Measurements from ENCODE around the gene ARHGEF2. TPM values are rescaled to one million over a fixed set of nuclear protein-coding genes. Genes with fewer than 3 reads are reported as not detected.
A peak's percentile ranks its signal among the peaks of the same experiment; 100 is the strongest.
"Not testable (repeated sequence)": the region's sequence is repeated elsewhere in the genome, so short reads cannot be mapped to it uniquely, and the experiment has no call there.

ARHGEF2 gene
- polyA plus RNA-seq, 3 donors: 10.0 to 67.3 (median 60.8) TPM

DNA sequence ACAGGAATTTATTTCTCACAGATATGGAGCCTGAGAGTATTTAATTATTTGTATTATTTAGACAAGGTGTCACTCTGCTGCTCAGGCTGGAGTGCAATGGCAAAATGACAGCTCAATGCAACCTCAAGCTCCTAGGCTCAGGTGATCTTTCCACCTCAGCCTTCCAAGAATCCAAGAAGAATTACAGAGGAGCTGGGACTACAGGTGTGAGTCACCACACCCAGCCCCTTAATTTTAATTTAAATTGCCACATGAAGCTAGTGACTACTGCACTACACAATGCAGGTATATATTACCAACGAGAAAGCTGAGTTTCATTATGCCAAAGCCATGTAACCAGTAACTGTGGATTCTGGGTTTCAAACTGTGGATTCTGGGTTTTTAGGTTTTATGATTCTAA, 46.3 kb downstream of the ARHGEF2 start:
- H3K27ac ChIP-seq (ENCODE audit: low read depth, low read length): no peak overlapping the region
- 38 to 60% (median 47%) methylated on average over 1 of the region's 1 CpG for WGBS, 3 donors

GRCh38 chr1:155931332-155932038, 46.9 kb downstream of the ARHGEF2 start:
- no peak overlapping the region for H3K27ac ChIP-seq (ENCODE audit: low read depth, low read length)
- WGBS, 3 donors: 53 to 73% (median 68%) methylated on average over 7 of the region's 7 CpGs

- H3K27ac ChIP-seq (ENCODE audit: low read depth, low read length): not testable (repeated sequence)
- WGBS, 3 donors: 46 to 83% (median 73%) methylated on average over 10 of the region's 10 CpGs
Measured at GRCh38 chr1:155930725-155931124, 47.6 kb downstream of the ARHGEF2 start.

DNA sequence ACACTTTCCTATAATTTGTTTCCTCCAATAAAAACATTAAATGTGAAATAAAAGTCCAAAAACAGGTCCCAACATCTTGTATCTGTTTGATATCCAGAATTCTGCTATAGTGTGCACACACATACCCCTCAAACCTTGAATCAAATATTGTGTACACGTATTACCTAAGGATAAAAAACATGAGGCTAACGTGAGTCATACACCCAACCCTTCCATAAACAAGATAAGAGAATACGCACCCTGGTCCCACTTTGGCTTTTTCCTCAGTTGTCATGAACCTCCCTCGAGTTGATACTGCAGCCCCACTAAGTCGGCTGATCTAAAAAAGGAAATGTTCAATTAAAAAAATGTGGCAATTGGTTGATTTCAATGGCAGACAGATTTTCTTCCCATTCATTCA, 49.3 kb downstream of the ARHGEF2 start:
- H3K27ac ChIP-seq (ENCODE audit: low read depth, low read length): no peak overlapping the region
- WGBS, 3 donors: 56 to 73% (median 68%) methylated on average over 5 of the region's 5 CpGs

DNA sequence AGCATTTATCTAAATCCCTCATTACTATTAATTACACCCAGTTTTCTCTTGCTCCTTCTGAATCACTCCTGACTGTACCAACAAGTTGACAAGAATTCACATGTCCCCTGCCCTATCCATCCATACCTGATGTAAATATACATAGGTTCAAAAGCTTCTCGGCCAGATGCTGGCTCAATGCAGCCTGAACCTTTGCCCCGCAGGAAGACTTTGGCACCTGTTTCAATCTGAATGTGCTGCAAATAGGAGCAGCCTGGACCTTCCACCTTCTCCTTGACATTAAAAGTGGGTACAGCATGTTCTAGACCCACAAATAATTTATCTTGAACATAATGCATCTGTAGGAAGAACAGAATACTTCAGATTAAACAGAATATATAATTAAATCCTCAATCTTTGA, 52.8 kb downstream of the ARHGEF2 start:
- WGBS, 3 donors: 94 to 97% (median 96%) methylated on average over 2 of the region's 2 CpGs
- no peak overlapping the region for H3K27ac ChIP-seq (ENCODE audit: low read depth, low read length)

GRCh38 chr1:155920717-155921116, 57.6 kb downstream of the ARHGEF2 start:
- WGBS, 3 donors: 91 to 96% (median 96%) methylated on average over 3 of the region's 3 CpGs
- no peak overlapping the region for H3K27ac ChIP-seq (ENCODE audit: low read depth, low read length)

DNA sequence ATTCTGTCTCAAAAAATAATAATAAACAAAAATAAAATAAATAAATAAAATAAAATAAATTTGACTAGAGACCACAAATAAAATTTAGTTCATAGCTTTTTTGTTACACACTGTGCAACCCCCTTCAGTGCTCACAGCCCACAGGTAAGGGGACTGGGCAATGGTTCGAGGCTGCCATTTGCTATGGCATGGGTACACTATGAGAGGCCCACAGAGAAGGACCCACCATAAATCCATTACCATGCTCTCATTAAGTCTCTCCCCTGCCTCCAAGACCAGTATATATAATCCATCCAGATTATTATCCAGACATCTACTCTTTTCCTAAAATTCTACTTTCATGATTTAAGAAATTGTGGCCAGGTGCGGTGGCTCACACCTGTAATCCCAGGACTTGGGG, 58.5 kb downstream of the ARHGEF2 start:
- H3K27ac ChIP-seq (ENCODE audit: low read depth, low read length): no peak overlapping the region
- 94 to 98% (median 96%) methylated on average over 2 of the region's 2 CpGs for WGBS, 3 donors

GRCh38 chr1:155918660-155919059, 59.7 kb downstream of the ARHGEF2 start:
- WGBS, 3 donors: 68 to 84% (median 77%) methylated on average over 3 of the region's 3 CpGs
- H3K27ac ChIP-seq (ENCODE audit: low read depth, low read length): no peak overlapping the region

DNA sequence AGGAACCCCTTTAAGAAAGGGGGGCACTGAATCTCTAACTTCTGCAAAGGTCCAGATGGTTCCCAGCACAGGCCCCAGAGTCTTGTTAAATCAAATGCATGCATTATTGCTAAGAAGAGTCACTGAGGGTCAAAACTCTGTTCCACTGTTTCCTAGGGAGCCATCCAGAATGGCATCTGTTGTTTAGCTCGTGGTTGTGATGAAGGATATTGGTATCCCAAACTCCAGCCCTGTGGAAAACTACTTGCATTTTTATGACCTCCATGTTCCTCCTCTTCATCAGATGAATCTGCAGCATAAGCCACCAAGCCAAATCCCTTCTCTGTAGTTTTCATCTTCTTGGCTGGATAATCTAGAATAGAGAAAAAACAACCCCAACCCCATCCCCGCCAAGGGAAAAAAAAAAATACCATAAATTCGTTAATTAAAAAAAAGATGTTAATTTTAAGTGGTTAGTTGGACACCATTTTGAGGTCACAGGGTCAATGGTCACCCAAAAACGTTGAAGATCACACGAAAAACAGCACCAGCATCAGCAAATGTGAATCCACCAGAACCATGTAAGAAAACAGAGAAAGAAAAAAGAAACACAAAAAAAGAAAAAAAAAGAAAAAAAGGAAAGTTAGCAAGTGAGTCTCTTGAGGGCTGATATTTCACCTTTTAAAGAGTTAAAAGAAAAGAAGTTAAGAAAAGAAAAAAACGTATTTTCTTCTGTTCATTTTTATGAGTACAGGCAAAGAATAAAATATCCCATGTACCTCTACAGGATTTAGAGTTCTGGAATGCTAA, 64.2 kb downstream of the ARHGEF2 start:
- H3K27ac ChIP-seq (ENCODE audit: low read depth, low read length): no peak overlapping the region
- WGBS, 3 donors: 70 to 77% (median 77%) methylated on average over 6 of the region's 6 CpGs

DNA sequence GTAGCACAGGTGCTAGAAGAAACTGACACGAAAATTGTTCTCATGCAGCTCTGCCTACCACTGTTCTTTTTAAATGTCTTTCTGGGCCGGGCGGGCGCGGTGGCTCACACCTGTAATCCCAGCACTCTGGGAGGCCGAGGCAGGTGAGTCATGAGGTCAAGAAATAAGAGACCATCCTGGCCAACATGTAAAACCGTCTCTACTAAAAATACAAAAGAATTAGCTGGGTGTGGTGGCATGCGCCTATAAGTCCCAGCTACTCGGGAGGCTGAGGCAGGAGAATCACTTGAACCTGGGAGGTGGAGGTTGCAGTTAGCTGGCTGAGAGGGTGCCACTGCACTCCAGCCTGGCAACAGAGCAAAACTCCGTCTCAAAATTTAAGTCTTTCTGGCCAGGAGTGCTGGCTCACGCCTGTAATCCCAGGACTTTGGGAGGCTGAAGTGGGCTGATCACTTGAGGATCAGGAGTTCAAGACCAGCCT, 66.3 kb downstream of the ARHGEF2 start:
- WGBS, 3 donors: 72 to 87% (median 77%) methylated on average over 11 of the region's 11 CpGs
- H3K27ac ChIP-seq (ENCODE audit: low read depth, low read length): no peak overlapping the region

DNA sequence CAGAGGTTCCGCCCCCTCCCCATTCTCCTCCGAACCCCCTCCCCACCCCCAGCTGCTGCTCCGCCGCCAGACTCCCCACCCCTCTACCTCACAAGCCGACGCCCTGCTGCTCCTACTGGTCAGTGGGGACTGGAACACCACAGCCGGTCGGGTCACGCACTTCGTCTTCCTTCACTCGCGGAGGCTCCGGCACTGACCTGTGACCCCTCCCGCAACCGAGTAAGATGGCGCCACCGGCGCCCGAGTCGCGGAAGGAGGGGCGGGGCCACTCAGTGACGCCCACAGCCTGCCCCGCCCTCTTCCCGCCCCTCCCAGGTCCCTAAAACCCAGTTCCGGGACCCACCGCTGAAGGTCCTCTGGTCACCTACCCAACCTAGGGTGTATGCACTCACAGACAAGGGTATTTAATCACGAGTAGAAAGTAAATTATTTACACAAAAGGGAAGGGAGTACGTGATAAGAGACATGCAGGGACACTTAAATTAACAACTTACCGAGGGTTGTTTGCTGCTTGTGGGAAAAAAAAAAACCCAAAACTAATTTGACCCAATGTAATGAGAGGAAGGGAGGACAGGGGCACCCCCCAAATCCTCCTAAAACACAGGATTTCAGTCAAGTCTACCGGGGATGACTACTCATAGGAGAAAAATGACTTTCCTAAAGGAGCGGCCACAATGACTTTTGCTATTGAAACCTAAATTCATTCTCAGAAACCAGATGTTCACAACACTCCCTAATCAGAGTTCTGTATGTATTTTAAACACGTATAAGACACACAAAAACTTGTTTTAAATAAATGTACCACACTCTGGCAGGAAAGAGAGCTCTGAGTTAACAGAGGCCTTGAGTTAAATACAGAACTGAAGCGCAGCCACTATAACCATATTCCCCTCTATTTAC, 66.9 kb downstream of the ARHGEF2 start, which contains the start of gene RIT1:
Gene RIT1 (minus strand): TSS at position 194 of the 900 bp plus-strand sequence. CDS start 588 bp downstream, outside the sequence.
- WGBS, 3 donors: 4 to 6% (median 6%) methylated on average over 34 of the region's 34 CpGs
- H3K27ac ChIP-seq (ENCODE audit: low read depth, low read length): peak within 1 kb of the TSS; percentile 70

DNA sequence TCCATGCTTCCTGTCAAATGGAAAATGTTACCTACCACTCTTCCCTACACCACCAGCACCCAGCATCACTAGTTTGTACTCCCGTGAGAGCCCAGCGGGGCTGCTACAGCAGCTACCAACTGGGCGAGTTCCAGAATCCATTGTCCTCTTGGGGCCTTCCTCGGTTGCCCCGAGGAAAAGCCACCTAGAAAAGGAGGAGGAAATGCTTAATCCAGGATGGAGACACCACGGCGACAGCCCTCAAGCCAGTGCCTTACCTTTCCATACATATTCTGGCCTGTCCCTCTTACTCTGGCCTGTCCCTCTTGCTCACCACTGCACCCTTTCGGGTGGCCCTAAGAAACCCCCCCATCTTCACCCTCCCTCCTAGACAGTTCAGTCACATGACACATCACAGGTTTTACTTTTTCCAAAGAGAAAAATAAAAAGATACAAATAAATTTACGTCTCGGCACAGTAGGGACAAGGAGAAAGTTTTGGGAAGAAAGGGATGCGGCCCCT, 67.7 kb downstream of the ARHGEF2 start:
- 2 to 3% (median 2%) methylated on average over 11 of the region's 11 CpGs for WGBS, 3 donors
- peak overlapping the region; percentile 70 for H3K27ac ChIP-seq (ENCODE audit: low read depth, low read length)

- WGBS, 3 donors: 55 to 82% (median 60%) methylated on average over 3 to 4 of the region's 4 CpGs
- no peak overlapping the region for H3K27ac ChIP-seq (ENCODE audit: low read depth, low read length)
Measured at GRCh38 chr1:155909894-155910293, 68.5 kb downstream of the ARHGEF2 start.

DNA sequence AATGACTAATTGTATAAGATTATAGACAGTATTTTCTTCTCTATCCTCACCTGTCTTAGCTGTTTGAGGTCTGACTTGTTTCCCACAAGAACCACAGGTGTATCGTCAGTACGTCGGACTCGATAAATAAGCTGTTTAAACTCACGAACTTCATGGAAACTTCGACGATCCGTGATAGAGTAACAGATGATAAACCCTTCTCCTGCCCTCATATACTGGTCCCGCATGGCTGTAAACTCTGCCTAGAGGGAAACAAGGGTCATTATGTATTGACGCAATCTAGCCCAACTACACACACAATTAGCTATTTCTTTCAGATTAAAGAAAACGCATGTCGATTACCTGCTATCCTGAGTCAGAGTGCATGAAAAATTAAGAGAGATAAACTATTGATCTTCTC, 74.1 kb downstream of the ARHGEF2 start:
- no peak overlapping the region for H3K27ac ChIP-seq (ENCODE audit: low read depth, low read length)
- 56 to 97% (median 92%) methylated on average over 12 of the region's 12 CpGs for WGBS, 3 donors

GRCh38 chr1:155900161-155900560, 78.2 kb downstream of the ARHGEF2 start:
- WGBS, 3 donors: 89 to 92% (median 90%) methylated on average over 4 of the region's 4 CpGs
- H3K27ac ChIP-seq (ENCODE audit: low read depth, low read length): no peak overlapping the region

- H3K27ac ChIP-seq (ENCODE audit: low read depth, low read length): no peak overlapping the region
- WGBS, 3 donors: 91 to 95% (median 92%) methylated on average over 2 of the region's 2 CpGs
Measured at GRCh38 chr1:155899683-155900082, 78.7 kb downstream of the ARHGEF2 start.

DNA sequence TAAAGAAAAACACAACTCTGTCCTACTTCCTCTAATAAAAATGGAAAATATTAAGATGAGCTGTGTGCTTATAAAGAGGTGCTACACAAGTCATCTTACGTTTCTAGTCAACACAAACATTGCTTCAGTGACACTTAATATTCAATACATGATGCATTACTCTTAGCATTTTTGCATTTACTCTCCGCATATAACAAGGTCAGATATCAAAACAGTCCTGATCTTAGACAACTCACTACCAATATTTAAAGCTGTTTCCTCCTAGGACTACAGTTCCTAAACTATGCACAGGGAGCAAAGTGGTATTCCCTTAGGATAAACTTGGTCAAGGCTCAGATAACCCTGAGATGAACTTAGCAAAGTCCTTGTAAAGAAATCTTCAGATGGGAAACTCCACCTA, 79.5 kb downstream of the ARHGEF2 start:
- 78 to 86% (median 86%) methylated on average over 2 of the region's 2 CpGs for WGBS, 3 donors
- H3K27ac ChIP-seq (ENCODE audit: low read depth, low read length): no peak overlapping the region

DNA sequence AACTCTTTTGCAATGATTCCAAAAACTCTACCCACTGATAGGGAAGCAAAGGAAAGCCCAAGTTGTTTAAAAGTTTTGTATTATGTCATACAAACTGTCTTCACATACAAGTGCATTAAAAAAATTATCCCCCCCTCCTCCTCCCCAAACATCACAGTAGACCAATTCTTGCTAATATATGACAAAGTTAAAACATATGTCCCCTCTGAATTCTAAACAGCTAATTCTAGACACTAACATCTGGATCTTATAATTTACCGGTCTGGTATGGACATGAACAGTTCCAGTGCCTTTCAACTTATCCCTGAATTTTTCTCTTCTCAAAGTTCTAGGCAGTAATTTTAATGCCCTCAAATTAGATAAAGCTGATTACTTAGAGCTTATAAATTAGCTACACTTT, 80.6 kb downstream of the ARHGEF2 start:
- H3K27ac ChIP-seq (ENCODE audit: low read depth, low read length): no peak overlapping the region
- whole genome bisulfite sequencing, 3 donors: 79 to 85% (median 84%) methylated on average over 1 of the region's 1 CpG

All from adipose tissue (tissue), 3 donors.